Neural progenitor cell (in vitro differentiated cells): ENCODE measurements around the gene MRNIP. TPM values are rescaled to one million over a fixed set of nuclear protein-coding genes. Genes with fewer than 3 reads are reported as not detected.
A peak's percentile ranks its signal among the peaks of the same experiment; 100 is the strongest.

Source experiments
- DNase-seq: peaks from one replicate; pipeline ENCODE4 v3.0.0-alpha.2; 2016; ENCODE audit warnings: low spot score
- H2AFZ ChIP-seq: fragments of 200-600 bp; sonication (generic); replicated peaks from 2 replicates; pipeline ENCODE4 v1.6.1; 2016; ENCODE audit warnings: antibody characterized with exemption
- H3F3A ChIP-seq: fragments of 200-600 bp; sonication (generic); 2 replicates; pipeline ENCODE4 v1.6.1; 2016; ENCODE audit warnings: antibody characterized with exemption, low read depth
- H3K27ac ChIP-seq: fragments of 200-600 bp; sonication (generic); 2 replicates; pipeline ENCODE4 v1.5.1; 2016; ENCODE audit warnings: mild to moderate bottlenecking
- H3K27me3 ChIP-seq: fragments of 200-600 bp; sonication (generic); 2 replicates; pipeline ENCODE4 v1.6.1; 2016; ENCODE audit warnings: mild to moderate bottlenecking, moderate library complexity
- H3K36me3 ChIP-seq: fragments of 200-600 bp; sonication (generic); 2 replicates; pipeline ENCODE4 v1.5.1; 2016
- H3K4me1 ChIP-seq: fragments of 200-600 bp; sonication (generic); 2 replicates; pipeline ENCODE4 v1.6.1; 2016; ENCODE audit warnings: mixed run types
- H3K4me2 ChIP-seq: fragments of 200-600 bp; sonication (generic); 2 replicates; pipeline ENCODE4 v1.6.1; 2016
- H3K4me3 ChIP-seq: fragments of 200-600 bp; sonication (generic); 2 replicates; pipeline ENCODE4 v1.5.1; 2016
- H3K79me2 ChIP-seq: fragments of 200-600 bp; sonication (generic); 2 replicates; pipeline ENCODE4 v1.6.1; 2016; ENCODE audit warnings: low read depth
- H3K9ac ChIP-seq: fragments of 200-600 bp; sonication (generic); 2 replicates; pipeline ENCODE4 v1.6.1; 2016
- H3K9me3 ChIP-seq: fragments of 200-600 bp; sonication (generic); 2 replicates; pipeline ENCODE4 v1.5.1; 2016; ENCODE audit warnings: low read depth
- H4K20me1 ChIP-seq: fragments of 200-600 bp; sonication (generic); 2 replicates; pipeline ENCODE4 v1.6.1; 2016; ENCODE audit warnings: low read depth
- H3K27ac Mint-ChIP-seq: 3 replicates; pipeline ENCODE4 v1.8.0; 2021; ENCODE audit warnings: mixed read lengths
- H3K27me3 Mint-ChIP-seq: 2 replicates; pipeline ENCODE4 v1.8.0; 2022; ENCODE audit warnings: low read depth, mild to moderate bottlenecking, inconsistent platforms, moderate library complexity, mixed read lengths; ENCODE audit not compliant: insufficient read depth
- H3K36me3 Mint-ChIP-seq: 3 replicates; pipeline ENCODE4 v1.8.0; 2021; ENCODE audit warnings: mixed read lengths
- H3K4me1 Mint-ChIP-seq: 3 replicates; pipeline ENCODE4 v1.8.0; 2021; ENCODE audit warnings: mixed read lengths
- H3K4me3 Mint-ChIP-seq: 3 replicates; pipeline ENCODE4 v1.8.0; 2021; ENCODE audit warnings: mild to moderate bottlenecking, moderate library complexity, mixed read lengths
- H3K9me3 Mint-ChIP-seq: 3 replicates; pipeline ENCODE4 v1.8.0; 2020; ENCODE audit warnings: mixed read lengths
- EZH2 ChIP-seq: fragments of 200-600 bp; sonication (generic); IDR thresholded peaks from 2 replicates; pipeline ENCODE4 v1.6.1; 2017; ENCODE audit warnings: antibody characterized with exemption, mild to moderate bottlenecking, moderate library complexity
- EZH2phosphoT487 ChIP-seq: fragments of 200-600 bp; sonication (generic); IDR thresholded peaks from 2 replicates; pipeline ENCODE4 v1.6.1; 2017; ENCODE audit warnings: antibody characterized with exemption
- total RNA-seq: library from RNA; depleted of rRNA; stranded (reverse); fragments of >200 nt; gene quantifications from 2 replicates; pipeline ENCODE4 v1.2.3, GENCODE V29; 2015; ENCODE audit warnings: low replicate concordance
- TF ChIP-seq, protein P1 (sequence below): fragments of 200-600 bp; sonication (generic); IDR thresholded peaks from 2 replicates; pipeline ENCODE4 v1.5.1; 2017; ENCODE audit warnings: antibody characterized with exemption, mild to moderate bottlenecking

Gene MRNIP
- total RNA-seq, 1 donor from 2014 or later, result 68.5 TPM

DNA sequence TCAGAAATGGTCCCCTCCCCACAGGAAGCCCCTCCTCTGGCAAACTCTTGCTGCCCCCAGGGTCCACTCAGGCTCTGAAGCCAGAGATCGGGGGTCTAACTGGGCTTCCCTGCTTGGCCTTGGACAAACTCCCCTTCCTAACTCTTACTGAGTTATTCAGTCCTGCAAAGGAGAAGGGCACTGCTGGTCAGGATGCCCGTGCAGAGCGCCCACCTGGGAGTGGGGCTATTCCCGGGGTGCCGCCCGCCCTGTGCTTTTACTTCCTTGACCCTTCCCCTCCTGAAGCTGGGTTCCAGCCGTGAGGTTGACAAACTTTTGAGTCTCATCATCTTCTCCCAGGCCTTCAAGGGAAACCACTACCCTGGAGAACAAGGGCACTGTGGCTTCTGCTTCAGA is 44.1 kb upstream of the MRNIP start:
- peaks cover 6% of the 10 kb centered on the region for H3K4me1 Mint-ChIP-seq
- Histone ChIP-seq H3K4me3 (no peak overlapping the region), H3K27me3 (peaks cover 5% of the 10 kb centered on the region), H3K4me1 (peaks cover 6% of the 10 kb centered on the region), H3K4me2 (no peak overlapping the region), H3K9me3 (no peaks in the 10 kb centered on the region), H3K9ac (no peak overlapping the region), H4K20me1 (peaks cover 5% of the 10 kb centered on the region), H3K79me2 (peaks cover 5% of the 10 kb centered on the region), H3K36me3 (no peaks in the 10 kb centered on the region), H3K27ac (no peak overlapping the region), H3F3A (no peaks in the 10 kb centered on the region), H2AFZ (no peak overlapping the region)
- peaks cover 3% of the 10 kb centered on the region for H3K27me3 Mint-ChIP-seq
- peak overlapping the region; percentile 66 for H3K27ac Mint-ChIP-seq
- TF ChIP-seq EZH2 (no peak), EZH2phosphoT487 (no peak)
- TF ChIP-seq, protein P1, sequence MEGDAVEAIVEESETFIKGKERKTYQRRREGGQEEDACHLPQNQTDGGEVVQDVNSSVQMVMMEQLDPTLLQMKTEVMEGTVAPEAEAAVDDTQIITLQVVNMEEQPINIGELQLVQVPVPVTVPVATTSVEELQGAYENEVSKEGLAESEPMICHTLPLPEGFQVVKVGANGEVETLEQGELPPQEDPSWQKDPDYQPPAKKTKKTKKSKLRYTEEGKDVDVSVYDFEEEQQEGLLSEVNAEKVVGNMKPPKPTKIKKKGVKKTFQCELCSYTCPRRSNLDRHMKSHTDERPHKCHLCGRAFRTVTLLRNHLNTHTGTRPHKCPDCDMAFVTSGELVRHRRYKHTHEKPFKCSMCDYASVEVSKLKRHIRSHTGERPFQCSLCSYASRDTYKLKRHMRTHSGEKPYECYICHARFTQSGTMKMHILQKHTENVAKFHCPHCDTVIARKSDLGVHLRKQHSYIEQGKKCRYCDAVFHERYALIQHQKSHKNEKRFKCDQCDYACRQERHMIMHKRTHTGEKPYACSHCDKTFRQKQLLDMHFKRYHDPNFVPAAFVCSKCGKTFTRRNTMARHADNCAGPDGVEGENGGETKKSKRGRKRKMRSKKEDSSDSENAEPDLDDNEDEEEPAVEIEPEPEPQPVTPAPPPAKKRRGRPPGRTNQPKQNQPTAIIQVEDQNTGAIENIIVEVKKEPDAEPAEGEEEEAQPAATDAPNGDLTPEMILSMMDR, result no peak
- no peak overlapping the region for H3K4me3 Mint-ChIP-seq
- H3K36me3 Mint-ChIP-seq, result peaks cover 19% of the 10 kb centered on the region
- H3K9me3 Mint-ChIP-seq, result no peaks in the 10 kb centered on the region
- DNase-seq, result no peak

- H3K4me1 Mint-ChIP-seq, result peaks cover 6% of the 10 kb centered on the region
- peaks cover 23% of the 10 kb centered on the region for H3K36me3 Mint-ChIP-seq
- H3K36me3 ChIP-seq, result no peaks in the 10 kb centered on the region
- H3K9ac ChIP-seq, result no peak overlapping the region
- H2AFZ ChIP-seq, result no peak overlapping the region
- no peaks in the 10 kb centered on the region for H3K9me3 ChIP-seq
- no peak overlapping the region for H3K4me3 ChIP-seq
- TF ChIP-seq, protein P1, result no peak
- no peak for TF ChIP-seq EZH2
- TF ChIP-seq EZH2phosphoT487, result no peak
- H3K27ac ChIP-seq, result no peak overlapping the region
- H3F3A ChIP-seq, result no peaks in the 10 kb centered on the region
- H3K27me3 Mint-ChIP-seq, result peaks cover 3% of the 10 kb centered on the region
- no peak for DNase-seq
- peaks cover 3% of the 10 kb centered on the region for H3K79me2 ChIP-seq
- H3K4me1 ChIP-seq, result peaks cover 6% of the 10 kb centered on the region
- H3K27ac Mint-ChIP-seq, result peak overlapping the region; percentile 66
- no peak overlapping the region for H3K4me2 ChIP-seq
- H3K27me3 ChIP-seq, result peaks cover 4% of the 10 kb centered on the region
- H3K9me3 Mint-ChIP-seq, result no peaks in the 10 kb centered on the region
- H3K4me3 Mint-ChIP-seq, result no peak overlapping the region
- H4K20me1 ChIP-seq, result peaks cover 5% of the 10 kb centered on the region
These were observed 43.5 kb upstream of the MRNIP start for GRCh38 chr5:179901915-179902762.

DNA sequence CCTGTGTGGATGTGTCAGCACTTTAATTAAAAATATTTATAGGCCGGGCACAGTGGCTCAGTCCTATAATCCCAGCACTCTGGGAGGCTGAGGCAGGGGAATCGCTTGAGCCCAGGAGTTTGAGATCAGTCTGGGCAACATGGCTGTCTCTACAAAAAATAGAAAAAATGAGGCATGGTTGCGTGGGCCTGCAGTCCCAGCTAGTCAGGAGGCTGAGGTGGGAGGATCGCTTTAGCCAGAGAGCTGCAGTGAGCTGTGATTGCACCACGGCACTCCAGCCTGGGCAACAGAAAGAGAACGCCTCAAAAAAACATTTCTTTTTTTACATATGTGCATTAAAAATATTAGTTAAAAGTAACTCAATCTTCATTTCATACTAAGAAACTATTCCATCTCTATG is 42.8 kb upstream of the MRNIP start:
- Mint-ChIP-seq H3K4me3 (no peak overlapping the region), H3K27ac (no peak overlapping the region), H3K4me1 (peaks cover 6% of the 10 kb centered on the region), H3K9me3 (no peaks in the 10 kb centered on the region), H3K36me3 (peaks cover 23% of the 10 kb centered on the region), H3K27me3 (peaks cover 3% of the 10 kb centered on the region)
- Histone ChIP-seq H3K9ac (no peak overlapping the region), H3K4me1 (no peaks in the 10 kb centered on the region), H3K4me2 (no peak overlapping the region), H3K9me3 (no peaks in the 10 kb centered on the region), H3K4me3 (no peak overlapping the region), H3K79me2 (no peaks in the 10 kb centered on the region), H3K27me3 (no peaks in the 10 kb centered on the region), H4K20me1 (peaks cover 5% of the 10 kb centered on the region), H2AFZ (no peak overlapping the region), H3K27ac (no peak overlapping the region), H3K36me3 (no peaks in the 10 kb centered on the region), H3F3A (no peaks in the 10 kb centered on the region)
- DNase-seq, result no peak
- TF ChIP-seq EZH2phosphoT487 (no peak), EZH2 (no peak)
- TF ChIP-seq, protein P1, result no peak
